GM21529 (cell line): ENCODE results near the gene PTPN13.
"Not testable (repeated sequence)": the region's sequence is repeated elsewhere in the genome, so short reads cannot be mapped to it uniquely, and the experiment has no call there.

Experiments used
- ATAC-seq: cut with Tn5 transposase; IDR thresholded peaks from one replicate; pipeline ENCODE4 v1.9.1; 2021; ENCODE audit not compliant: unreplicated experiment

Gene PTPN13

GRCh38 chr4:86631166-86631565 is 37.1 kb downstream of the PTPN13 start:
- ATAC-seq, result no peak

DNA sequence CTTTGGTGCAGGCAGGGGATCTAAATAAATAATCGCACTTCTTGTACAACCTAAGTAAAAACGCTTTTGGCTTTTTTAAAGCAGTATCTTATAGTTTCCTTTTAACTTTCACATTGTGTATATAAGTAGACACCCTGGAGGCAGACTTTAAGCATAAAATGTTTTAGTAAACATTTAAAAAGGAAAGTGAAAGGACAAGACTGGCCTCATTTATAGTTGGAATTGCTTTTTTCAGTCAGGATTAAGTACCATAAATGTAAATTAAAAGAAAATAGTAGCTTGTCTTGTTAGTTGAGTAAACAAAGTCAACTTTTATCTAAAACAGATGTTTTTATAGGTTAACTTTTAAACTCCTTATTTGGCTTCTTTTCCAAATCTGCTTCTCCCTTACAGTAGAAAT is 39.7 kb downstream of the PTPN13 start:
- no peak for ATAC-seq

GRCh38 chr4:86640469-86640868 is 46.4 kb downstream of the PTPN13 start:
- no peak for ATAC-seq

DNA sequence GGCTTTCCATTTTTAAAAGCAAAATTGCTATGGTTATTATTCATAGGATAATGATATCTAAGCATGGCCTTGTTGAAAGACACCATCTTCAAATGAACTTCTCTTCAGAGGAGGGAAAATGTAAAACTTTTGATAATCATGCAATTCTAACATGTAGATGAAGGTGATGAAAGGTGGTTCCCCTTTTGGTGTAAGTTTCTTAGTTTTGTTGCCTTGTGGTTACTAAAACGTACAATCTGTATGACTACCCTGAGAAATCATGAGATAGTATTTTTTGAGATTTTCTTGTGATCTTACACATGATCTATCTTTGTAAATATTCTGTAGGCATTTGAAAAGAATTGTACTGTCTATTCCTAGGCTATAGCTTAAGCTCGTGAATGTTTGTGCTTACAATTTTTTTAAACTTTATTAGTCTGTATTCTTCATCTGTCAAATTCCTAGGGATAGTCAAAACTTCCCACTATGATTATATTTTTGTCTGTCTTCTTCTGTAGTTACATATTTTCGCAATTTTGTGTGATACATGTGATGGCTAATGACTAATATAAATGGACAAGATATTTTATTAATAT is 47.5 kb downstream of the PTPN13 start:
- ATAC-seq, result peak; percentile 70

GRCh38 chr4:86644892-86645291 is 50.8 kb downstream of the PTPN13 start:
- ATAC-seq, result no peak

DNA sequence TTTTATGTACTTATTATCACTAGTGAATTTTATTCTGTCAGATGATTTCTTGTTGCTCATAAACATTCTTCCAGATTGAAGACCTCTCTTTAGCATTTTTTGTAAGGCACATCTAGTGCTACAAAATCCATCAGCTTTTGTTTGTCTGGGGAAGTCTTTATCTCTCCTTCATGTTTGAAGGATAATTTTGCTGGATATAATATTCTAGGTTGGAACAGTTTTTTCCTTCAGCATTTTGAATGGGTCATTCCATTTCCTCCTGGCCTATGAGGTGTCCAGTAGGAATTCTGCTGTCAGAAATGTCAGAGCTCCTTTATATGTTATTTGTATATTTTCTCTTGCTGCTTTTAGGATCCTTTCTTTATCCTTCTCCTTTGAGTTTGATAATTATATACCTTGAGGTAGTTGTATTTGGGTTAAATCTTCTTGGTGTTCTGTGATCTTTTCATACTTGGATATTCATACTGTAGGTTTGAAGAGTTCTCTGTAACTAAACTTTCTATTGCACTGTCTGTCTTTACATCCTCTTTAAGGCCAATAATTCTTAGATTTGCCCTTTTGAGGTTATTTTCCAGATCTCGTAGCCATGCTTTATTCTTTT is 58.3 kb downstream of the PTPN13 start:
- ATAC-seq, result no peak

- no peak for ATAC-seq
Measured at GRCh38 chr4:86653237-86653865, 59.2 kb downstream of the PTPN13 start.

DNA sequence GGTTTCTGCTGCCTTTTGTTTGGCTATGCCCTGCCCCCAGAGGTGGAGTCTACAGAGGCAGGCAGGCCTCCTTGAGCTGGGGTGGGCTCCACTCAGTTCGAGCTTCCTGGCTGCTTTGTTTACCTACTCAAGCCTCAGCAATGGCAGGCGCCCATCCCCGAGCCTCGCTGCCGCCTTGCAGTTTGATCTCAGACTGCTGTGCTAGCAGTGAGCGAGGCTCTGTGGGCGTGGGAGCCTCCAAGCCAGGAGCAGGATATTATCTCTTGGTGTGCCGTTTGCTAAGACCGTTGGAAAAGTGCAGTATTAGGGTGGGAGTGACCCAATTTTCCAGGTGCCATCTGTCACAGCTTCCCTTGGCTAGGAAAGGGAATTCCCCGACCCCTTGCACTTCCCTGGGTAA is 62.7 kb downstream of the PTPN13 start:
- ATAC-seq, result not testable (repeated sequence)

- ATAC-seq, result no peak
Measured at GRCh38 chr4:86657382-86657781, 63.3 kb downstream of the PTPN13 start.

- ATAC-seq, result peak; percentile 66
Measured at GRCh38 chr4:86657910-86658309, 63.8 kb downstream of the PTPN13 start.

DNA sequence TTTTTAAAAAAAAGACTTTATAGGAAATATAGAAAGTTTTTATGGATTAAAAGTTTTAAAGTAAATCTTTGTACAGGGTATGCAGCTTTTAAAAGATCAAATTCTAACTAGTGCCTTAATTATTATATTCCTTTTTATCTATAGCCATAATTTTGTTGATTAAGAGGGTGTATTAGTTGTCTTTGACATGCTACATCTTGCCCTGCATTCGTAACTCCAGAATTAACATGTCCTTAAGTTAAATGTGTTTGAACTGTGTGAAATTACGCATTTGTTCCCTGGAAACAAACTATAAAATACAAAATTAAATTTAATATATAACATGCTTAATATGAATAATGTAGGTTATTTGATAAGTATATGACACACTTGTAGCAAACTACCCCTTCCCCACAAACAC is 66.3 kb downstream of the PTPN13 start:
- ATAC-seq, result no peak

DNA sequence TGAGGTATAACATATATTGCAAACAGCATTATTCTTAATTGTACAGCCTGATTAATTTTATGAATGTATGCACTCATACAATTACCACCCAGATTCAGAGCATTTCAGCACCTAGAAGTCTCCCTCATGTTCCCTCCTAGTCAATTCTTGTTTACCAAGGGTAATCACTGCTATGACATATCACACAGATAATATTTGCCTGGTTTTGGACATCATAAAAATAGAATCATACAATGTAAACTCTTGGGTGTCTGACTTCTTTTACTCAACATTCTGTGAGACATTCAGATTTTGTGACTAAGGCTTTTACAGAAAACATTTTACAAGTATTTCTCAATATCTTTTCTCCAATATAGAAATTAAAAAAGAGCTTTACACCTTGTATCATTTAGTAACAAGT is 66.9 kb downstream of the PTPN13 start:
- ATAC-seq, result no peak

DNA sequence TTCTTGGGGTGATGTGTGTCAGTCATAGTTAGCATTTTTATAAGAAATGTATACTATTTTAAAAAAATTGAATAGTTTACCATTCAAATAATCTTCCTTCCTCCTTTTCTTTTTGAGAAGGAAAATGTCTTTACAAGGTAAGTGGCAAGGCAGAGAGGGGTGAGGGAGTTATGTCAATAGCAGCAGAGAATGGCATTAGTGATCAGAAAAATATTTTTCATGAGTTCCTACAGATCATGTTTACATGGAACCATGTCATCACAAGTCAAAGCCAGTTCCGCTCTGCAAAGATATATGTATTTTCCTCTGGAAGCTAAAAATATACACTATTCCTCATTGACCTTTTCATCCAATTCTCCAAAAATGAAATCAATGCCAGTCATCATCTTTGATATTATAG is 67.3 kb downstream of the PTPN13 start:
- ATAC-seq, result no peak

- no peak for ATAC-seq
Measured at GRCh38 chr4:86664959-86665358, 70.8 kb downstream of the PTPN13 start.

DNA sequence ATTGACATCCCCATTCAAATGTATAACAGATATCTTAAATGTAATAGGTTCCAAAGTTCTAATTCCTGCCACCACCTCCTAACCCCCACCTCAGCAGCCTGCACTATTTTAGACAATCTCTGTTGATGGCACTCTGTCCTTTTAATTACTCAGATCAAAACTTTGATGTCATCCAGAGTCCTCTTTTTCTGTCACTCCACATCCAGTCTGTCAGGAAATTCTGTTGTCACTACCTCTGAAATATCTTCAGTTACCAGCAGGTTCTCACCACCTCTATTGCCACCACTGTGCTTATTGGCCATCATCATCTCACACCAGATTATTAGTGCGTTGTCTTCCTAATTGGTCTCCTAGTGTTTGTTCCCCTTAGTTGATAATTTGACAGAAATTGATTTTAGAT is 76.2 kb downstream of the PTPN13 start:
- ATAC-seq, result no peak

GRCh38 chr4:86670756-86671155 is 76.6 kb downstream of the PTPN13 start:
- no peak for ATAC-seq

DNA sequence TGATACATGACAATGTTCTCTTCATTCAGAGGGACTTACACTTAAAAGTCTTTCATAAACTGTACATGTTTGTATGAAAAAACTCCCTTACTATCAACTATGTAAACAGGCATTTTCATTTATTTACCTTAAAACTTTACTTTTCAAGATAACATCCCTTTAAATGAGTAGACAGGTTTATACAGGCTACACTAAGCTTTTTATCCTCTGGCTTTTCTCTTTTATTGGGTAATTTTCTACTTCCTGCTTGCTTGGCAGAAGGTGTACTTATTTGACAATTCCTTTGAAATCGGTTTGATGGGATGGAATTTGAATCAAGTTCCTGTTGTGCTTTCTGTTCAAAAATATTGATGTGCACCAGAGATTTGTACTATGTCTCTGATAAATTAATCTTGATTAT is 81.4 kb downstream of the PTPN13 start:
- ATAC-seq, result no peak

GRCh38 chr4:86678796-86679195 is 84.7 kb downstream of the PTPN13 start:
- no peak for ATAC-seq

GRCh38 chr4:86679441-86679840 is 85.3 kb downstream of the PTPN13 start:
- ATAC-seq, result no peak

DNA sequence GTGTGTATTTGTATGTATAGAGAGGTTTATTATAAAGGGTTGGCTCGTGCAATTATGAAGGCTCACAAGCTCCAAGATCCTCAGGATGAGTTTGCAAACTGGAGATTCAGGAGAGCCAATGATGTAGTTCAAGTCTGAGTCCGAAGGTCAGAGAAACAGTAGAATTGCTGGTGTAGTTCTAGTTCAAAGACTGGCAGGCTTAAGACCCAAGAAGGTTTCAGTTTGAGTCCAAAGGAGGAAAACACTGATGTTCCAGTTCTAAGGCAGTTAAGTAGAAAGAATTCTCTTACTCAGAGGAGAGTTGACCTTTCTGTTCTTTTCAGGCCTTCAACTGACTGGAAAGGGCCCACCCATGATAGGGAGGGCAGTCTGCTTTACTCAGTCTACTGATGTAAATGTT is 89.1 kb downstream of the PTPN13 start:
- no peak for ATAC-seq

DNA sequence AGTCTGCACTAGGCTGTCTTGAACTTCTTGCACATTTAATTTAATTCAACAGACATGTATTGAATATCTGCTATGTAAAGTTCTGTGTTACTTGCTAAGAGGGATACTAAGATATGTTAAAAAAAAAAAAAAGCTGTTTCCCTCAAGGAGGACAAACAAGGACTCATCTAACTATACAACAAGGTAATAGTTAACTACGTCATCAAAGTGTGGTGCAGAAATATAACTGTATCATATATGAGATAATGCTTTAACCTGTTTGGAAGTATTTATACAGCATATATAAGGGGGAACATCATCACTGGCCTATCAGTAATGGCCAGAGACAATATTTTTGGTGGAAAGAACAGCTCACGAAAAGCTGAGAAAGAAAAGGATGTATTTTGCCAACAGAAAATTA is 89.9 kb downstream of the PTPN13 start:
- no peak for ATAC-seq

GRCh38 chr4:86685401-86685800 is 91.3 kb downstream of the PTPN13 start:
- ATAC-seq, result no peak

GRCh38 chr4:86686741-86687140 is 92.6 kb downstream of the PTPN13 start:
- ATAC-seq, result no peak
